C4-2B (cell line): ENCODE measurements around the gene SYP.

Experiments used
- ZFX ChIP-seq: fragments of 450-650 bp; IDR thresholded peaks from 2 replicates; pipeline ENCODE4 v1.6.1; 2017
- TF ChIP-seq, protein P1 (sequence below): fragments of 450-650 bp; conservative IDR thresholded peaks from 2 replicates; pipeline ENCODE4 v1.5.1; 2017; ENCODE audit warnings: mild to moderate bottlenecking

DNA sequence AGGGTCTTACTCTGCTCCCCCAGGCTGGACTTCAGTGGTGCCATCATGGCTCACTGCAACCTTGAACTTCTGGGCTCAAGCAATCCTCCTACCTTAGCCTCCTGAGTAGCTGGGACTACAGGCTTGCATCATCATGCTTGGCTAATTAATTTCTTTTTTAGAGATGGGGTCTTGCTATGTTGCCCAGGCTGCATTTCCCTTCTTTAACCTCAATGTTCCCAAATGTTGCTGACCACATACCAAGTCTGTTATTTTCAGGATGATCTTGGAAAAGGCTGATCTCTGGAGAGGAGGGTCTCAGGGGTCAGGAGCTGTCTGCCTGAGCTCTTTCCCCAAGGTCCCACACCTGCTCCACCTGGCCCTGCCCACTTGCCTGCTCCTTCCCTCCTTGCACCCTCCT lies 20.1 kb upstream of the SYP start:
- TF ChIP-seq, protein P1, sequence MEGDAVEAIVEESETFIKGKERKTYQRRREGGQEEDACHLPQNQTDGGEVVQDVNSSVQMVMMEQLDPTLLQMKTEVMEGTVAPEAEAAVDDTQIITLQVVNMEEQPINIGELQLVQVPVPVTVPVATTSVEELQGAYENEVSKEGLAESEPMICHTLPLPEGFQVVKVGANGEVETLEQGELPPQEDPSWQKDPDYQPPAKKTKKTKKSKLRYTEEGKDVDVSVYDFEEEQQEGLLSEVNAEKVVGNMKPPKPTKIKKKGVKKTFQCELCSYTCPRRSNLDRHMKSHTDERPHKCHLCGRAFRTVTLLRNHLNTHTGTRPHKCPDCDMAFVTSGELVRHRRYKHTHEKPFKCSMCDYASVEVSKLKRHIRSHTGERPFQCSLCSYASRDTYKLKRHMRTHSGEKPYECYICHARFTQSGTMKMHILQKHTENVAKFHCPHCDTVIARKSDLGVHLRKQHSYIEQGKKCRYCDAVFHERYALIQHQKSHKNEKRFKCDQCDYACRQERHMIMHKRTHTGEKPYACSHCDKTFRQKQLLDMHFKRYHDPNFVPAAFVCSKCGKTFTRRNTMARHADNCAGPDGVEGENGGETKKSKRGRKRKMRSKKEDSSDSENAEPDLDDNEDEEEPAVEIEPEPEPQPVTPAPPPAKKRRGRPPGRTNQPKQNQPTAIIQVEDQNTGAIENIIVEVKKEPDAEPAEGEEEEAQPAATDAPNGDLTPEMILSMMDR = no peak
- TF ChIP-seq ZFX = no peak
